Right renal pelvis (tissue), 4 donors: ENCODE data around the gene TTC39C. TPM values are rescaled to one million over a fixed set of nuclear protein-coding genes. Genes with fewer than 3 reads are reported as not detected.
"Not testable (repeated sequence)": the region's sequence is repeated elsewhere in the genome, so short reads cannot be mapped to it uniquely, and the experiment has no call there.

Experiments used
- DNase-seq, 4 donors: peaks; one replicate each; pipeline ENCODE4 v3.0.0-alpha.2; 2013; ENCODE audit warnings: low read depth in 4 of 4, low spot score in 3 of 4, missing footprints in 1 of 4
- polyA plus RNA-seq, 4 donors: library from polyadenylated mRNA; unstranded; fragments of 120-200 nt; gene quantifications; one replicate each; pipeline ENCODE4 v1.2.1, GENCODE V29; 2013; ENCODE audit not compliant: insufficient read length in 4 of 4

TTC39C gene
- polyA plus RNA-seq, 4 donors = 6.4 to 10.8 (median 8.3) TPM

- peak in 2 of 4 donors; percentile 27 to 39 for DNase-seq
Observed at GRCh38 chr18:24014986-24015638, 558 bp downstream of the TTC39C start.

GRCh38 chr18:24015639-24016631 is 1.4 kb downstream of the TTC39C start:
- DNase-seq = no peak

- DNase-seq = no peak
Observed at GRCh38 chr18:24016643-24017042, 2.1 kb downstream of the TTC39C start.

DNA sequence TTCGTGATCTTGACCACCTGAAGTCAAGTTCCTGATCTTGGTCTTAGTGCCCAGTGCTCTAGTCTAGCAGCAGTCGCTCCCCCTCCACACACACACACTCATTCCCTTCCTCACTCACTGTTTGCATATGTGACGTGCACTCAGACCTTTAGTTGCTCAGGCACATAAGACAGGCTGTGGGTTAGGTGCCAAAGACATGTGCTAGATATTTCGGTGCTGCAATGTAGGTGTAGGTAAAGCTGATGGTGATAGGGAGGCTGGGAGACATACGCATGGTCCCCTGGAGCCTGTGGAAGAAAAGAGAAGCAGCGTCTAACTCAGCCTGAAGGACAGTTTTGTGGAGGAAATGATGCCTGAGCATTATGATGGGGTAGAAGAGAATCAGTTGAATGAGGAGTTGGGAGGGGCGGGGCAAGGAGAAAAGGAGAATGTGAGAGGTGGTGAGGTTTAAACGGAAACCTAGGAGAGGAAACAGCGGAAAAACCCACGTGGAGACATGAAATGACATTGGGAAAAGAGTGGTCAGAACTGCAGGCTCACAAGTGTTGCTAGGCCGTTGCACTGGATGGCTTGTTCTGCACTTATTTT is 3.8 kb downstream of the TTC39C start:
- DNase-seq = no peak

DNA sequence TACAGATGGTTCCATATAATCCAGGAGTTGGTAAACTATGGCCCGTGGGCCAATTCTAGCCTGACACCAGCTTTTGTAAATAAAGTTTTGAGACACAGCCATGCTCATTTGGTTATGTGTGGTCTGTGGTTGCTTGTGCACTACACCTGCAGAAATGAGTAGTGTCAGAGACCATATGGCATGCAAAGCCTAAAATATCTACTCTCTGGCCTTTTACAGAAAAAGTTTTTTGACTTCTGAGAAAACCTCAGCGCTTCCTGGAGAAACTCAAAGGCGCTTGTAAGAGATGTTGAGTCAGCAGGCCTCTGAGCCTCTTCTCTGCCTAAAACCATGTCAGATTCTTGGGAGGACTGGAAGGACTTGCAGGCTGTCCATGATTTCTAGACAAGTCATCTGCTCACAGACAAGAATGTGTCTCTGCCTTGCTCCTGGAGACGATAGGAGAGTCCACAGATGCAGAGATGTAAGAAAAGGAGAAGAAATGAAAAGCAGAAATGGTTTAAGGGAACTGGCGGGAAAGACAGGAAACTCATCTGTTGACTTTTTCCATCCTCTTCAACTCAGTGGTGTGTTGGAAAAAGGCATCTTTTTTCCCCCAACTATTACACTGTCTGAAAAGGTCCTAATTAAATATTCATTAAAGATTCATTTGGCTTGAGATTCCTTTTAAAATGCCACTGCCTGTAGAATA is 5.2 kb downstream of the TTC39C start:
- no peak for DNase-seq

DNA sequence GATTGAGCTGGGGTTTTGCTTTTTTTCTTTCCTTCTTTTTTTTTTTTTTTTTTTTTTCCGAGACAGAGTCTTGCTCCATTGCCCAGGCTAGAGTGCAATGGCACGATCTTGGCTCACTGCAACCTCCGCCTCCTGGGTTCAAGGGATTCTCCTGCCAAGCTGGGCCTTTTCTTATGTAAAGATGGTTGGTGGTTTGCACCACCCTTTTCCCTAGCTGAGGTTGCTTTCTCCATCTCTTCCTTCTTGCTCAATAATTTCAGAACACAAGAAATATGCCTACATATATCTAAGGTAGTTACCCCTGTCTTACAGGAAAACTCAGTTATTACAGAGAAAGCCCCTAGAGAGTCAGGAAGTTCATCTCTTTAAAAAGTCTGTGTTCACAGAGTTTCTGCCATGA is 7.0 kb downstream of the TTC39C start:
- no peak for DNase-seq

- DNase-seq = no peak
Observed at GRCh38 chr18:24022161-24022560, 7.6 kb downstream of the TTC39C start.

DNA sequence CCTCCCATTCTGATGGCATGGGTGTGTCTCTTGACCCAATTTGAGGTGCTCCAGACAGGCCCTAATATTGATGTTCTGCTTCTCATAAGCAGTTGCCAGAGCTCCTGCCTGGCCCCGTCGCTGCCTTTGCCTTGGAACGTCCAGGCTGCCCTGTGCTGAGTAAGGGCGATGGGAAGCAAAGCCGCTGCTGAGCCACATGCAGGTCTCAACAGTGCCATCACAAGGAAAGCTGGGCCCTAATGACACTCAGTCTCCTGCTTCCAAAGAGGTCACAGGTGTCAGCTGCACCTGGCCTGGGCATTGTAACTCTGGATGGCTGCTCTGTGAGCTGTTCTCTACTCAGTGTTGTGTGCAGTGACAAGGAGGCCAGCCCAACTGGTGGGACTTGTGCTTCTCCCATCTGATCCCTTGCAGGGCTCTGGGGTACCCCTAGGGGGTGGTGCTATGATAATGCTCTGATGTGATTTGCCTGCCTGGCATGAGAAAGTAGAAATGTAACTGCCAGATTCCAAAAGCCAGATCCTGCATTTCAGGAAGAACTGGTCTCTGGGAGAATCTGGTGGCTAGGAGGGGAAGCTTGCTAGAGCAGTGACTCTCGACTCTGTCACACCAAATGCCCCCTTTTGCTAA is 8.7 kb downstream of the TTC39C start:
- no peak for DNase-seq

DNA sequence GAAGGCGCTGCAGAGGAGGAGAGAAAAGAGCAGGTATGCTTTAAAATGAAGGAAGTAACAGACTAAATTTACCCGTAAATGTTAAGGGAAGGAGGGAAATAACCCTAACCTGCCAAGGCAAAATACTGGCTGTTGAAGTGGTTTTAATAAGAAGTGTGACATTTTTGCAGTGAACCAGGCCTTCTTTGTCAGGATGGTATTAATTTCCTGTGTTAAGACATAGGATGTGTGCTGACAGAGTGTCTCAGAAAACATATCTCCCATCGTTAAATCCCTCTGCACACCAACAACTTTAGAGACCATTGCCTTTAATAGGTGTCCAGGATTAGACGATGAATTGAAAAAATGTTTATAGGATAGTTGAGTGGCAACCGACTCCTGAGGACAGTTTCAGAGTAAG is 9.9 kb downstream of the TTC39C start:
- DNase-seq = no peak

- no peak for DNase-seq
Observed at GRCh38 chr18:24026457-24026856, 11.9 kb downstream of the TTC39C start.

- no peak for DNase-seq
Observed at GRCh38 chr18:24027156-24027827, 12.7 kb downstream of the TTC39C start.

DNA sequence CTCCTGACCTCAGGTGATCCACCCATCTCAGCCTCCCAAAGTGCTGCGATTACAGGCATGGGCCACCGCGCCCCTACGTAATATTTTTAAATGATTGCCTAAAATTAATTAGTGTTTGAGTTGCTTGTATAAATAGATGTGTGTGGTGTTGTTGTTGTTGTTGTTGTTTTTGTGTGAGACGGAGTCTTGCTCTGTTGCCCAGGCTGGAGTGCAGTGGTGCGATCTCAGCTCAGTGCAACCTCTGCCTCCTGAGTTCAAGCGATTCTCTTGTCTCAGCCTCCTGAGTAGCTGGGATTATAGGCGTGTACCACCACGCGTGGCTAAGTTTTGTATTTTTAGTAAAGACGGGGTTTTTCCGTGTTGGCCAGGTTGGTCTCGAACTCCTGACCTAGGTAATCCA is 14.4 kb downstream of the TTC39C start:
- not testable (repeated sequence) for DNase-seq

- DNase-seq = no peak
Observed at GRCh38 chr18:24031318-24031717, 16.8 kb downstream of the TTC39C start.

DNA sequence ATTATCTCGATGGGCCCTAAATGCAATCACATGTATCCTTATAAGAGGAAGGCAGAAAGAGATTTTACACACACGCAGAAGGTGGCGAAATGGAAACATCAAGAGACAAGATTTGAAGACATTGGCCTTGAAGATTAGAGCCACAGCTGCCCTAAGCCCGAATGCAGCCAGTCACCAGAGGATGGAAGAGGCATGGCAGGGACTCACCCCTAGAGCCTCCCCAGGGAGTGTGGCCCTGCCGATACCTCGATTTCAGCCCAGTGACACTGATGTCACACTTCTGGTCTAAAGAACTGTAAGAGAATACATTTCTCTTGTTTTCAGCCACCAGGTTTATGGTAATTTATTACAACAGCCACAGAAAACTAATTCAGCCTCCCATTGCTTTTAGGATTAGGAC is 17.4 kb downstream of the TTC39C start:
- no peak for DNase-seq

DNA sequence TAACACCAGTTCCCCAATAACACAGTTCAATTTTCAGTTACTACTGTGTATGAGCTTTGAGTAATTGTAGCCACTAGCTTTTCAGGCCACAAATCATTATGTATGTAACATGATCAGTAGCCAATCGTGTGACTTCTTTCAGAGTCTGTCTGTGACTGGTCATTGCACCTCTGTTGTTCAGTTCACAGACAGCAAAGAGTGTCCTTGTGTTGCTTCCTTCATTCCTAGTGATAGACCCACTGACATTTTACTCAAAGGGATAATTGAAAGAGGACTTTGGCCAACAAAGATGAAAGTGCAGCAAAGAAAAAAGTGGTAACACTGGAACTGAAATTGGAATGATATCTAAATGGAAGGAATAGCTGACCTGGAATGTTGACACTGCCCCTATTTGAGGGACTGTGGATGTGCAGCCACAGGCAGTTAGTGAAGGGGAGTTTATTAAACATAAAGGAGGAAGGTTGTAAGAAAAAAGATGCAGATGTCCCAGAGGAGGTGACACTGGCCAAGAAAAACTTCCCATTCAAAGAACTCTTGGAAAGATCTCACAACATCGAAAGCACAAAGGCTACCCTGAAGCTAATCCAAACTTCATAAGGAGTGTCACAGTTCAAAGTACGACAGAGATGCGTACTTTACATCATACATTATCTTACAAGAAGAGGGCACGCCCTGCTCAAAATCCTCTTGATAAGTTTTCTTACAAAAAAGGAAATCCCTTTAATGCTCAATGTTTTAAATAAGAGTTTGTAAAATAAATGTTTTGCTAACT is 19.3 kb downstream of the TTC39C start:
- DNase-seq = no peak

GRCh38 chr18:24035316-24035715 is 20.8 kb downstream of the TTC39C start:
- DNase-seq = no peak

GRCh38 chr18:24039671-24040070 is 25.1 kb downstream of the TTC39C start:
- no peak for DNase-seq

- no peak for DNase-seq
Observed at GRCh38 chr18:24041691-24042090, 27.1 kb downstream of the TTC39C start.

- DNase-seq = no peak
Observed at GRCh38 chr18:24043403-24043802, 28.8 kb downstream of the TTC39C start.
